Stimulated activated CD8-positive, alpha-beta memory T cell treated with anti-CD3 and anti-CD28 coated beads, Interleukin-15, amount 100 ng/mL, for 48 hours (primary cell): ENCODE data around the gene CBFB.

ENCODE experiments used
- DNase-seq, 2 donors: peaks; one replicate each; pipeline ENCODE4 v3.0.0-alpha.2; 2020; ENCODE audit warnings: low read depth in 2 of 2

The CBFB gene

DNA sequence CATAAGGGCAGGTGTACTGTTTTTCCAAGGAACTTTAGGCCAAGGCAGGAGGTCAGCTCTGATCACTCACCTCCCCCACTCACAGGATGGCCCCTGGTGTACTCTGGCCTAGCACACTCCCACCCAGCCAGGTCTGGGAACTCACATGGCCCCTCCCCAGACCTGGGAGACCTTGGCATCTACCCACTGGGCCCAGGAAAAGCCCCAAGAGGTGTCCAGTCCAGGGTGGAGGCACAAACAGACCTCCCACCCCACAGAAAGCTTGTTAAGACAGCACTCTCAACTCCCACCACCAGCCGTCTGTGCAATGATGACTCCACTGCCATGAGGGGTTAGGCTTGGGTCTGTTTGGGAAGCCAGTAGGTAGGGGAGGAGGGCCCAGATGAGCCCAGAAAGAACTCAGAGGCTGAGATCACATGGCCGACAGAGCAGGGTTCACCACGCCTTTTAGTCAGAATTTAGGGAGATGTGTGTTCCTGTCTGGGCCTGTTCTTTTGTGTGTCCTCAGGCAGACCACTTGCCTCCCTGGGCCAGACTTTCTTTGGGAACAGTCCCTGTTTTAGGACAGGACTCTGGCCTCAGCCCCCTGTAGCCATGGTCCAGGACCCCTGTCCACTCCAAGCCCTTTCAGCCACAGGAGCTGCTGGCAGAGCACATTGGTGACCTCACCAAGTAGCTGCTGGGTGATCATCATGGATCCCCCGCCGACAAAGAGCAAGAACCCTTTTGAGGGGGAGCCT is 12.1 kb upstream of the CBFB start:
- no peak for DNase-seq

DNA sequence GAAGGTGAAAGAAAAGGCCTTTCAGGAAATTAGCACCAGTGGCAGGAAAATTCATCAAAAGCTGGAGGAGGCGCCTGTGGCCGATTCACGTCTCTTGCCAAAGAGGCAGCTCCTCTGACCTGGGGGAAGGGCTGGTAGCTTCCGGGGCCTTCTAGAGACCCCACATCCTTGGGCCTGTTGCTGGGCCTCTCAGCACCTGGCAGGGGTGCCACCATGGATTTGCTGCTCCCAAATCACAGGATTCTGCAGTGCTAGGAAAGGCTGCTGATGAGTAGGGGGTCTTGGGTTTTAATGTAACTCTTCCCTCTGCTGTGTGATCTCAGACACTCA is 11.6 kb upstream of the CBFB start:
- DNase-seq: no peak

DNA sequence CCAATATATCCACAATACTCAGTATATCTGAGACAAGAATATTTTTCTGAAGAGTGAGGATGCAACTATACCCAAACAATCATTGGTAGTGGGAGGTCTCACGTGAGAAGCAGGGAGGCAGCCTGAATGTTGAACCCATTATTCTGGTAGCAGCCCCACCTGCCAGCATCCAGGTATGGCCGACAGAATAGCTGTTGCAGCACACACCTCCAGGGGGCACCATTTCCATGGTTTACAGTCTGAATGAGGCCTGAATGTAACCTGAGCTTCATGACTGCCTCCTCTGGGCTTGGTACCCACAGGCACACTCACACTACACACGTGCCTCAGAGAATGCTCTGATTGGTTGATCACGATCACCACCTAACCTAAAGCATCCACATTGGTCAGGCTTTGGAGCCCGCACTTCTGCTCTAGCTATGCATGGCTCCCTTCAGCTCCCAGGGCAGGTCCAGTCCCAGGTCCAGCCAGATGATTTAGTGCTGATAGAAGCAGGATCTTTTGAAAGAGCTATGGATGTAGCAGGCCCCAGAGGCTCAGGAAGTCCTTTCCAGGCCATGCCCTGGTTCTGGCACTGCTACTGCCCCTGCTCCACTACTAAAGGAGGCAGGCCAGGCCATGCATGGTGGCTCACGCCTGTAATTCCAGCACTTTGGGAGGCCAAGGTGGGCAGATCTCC is 11.0 kb upstream of the CBFB start:
- DNase-seq: peak; percentile 72 to 80

DNA sequence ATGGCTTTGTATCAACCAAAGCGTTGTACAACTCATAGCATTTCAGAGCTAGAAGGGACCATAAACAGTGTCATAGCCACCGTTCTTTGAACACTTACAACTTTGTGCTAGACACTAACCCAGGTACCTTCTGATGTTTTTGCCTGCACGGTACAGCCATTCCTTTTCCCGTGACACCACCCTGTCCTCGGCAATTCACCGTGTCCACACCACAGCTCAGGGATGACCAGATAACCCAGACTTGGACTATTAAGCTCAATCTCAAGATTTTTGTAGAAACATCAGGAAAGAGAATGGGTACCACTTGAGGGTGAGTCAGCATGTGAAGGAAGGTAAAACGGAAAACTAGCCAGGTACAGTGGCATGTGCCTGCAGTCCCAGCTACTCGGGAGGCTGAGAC is 9.8 kb upstream of the CBFB start:
- DNase-seq: no peak

DNA sequence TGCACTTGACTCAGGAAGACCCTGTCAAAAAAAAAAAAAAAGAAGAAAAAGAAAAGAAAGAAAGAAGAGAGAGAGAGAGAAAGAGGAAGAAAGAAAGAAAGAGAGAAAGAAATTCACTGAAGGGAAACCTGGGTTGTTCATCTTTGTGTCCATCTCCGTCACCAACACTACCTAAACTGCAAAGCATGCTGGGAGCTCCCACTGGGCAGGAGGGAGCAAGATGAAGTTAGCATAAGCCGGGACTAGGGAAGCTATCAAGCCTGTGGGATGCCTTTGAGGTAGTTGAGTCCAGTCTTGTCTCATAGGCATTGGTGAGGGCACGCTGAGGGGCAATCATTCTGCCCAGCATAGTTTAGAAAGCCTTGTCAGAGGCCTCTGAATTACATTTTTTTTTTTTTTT is 7.6 kb upstream of the CBFB start:
- DNase-seq: no peak

DNA sequence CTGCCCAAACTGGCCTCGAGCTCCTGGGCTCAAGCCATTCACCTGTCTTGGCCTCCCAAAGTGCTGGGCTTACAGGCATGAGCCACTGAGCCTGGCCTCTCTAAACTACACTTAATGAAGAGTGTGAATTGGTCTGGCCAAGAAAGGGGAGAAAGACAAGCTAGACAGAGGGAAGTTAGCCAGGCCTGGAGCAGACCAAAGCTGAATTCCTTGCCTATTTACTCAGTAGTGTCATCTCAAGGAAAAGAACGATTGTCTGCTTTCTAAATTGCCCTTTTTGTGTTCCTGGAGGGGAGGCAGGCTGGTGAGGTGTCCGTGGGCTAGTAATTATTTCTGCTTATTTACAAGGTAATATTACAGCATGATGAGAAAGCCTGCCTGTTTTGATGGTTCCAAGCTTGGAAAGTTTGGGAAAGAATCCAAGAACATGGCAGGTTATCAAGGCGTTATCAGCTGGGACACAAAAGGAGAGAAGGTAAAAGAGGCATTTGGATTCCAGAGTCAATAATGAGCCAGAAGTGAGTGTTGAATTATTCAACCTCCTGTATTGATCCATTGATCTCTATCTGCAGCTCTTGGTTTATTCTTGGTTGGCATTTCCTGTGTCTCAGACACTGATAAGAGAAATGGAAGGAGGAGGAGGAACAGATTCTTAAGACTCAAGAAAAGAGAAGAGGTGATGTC is 6.3 kb upstream of the CBFB start:
- DNase-seq: no peak

DNA sequence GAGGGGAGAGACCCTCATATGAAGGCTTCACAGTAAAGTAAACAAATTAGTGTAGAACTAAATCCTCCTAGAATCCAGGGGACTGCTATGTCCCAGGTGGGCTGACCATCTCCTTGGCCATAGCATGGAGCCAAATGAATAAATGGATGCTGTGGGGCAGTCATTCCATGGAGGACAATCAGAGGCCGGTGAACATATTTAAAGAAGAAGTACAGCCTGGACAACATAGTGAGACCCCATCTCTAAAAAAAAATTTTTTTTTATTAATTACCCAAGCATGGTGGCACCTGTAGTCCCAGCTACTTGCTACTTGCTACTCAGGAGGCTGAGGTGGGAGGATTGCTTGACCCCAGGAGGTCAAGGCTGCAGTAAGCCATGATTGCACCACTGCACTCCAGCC is 5.3 kb upstream of the CBFB start:
- DNase-seq: no peak

DNA sequence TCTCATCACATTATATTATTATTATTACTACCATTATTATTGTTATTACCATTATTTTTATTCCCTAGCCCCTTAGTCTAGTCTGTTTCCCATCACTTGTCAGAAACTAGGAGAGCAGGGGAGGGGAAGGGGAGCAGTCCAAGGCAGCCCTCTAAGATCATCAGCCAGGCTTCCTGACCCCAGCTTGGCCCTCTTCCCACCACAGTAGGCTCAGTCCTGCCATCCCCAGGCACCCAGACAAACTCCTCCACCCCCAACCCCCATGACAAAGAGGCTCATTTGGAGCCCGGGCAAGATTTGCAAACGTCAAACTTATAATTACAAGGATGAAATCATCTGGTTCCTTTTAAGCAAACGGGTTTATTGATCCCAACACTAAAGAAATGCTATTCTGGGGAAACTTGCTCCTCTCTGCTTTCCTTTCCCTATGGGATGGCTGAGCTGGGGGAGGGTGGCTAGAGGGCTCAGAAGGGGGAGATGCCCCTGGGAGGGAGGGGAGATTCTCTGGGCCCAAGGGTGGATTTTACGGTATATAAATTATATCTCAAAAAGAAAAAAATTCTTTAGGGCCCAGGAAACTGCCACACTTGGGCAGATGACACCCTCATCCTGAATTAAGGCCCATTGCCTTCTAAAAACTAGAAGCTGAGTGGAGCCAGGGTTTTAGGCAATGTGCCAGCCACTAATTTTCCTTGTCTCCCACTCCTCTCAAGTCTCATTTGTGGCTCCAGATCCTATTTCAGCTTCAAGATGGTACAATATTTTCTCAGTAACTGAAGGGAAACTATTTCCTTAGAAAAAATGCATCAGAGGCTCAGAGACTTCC is 4.4 kb upstream of the CBFB start:
- no peak for DNase-seq

DNA sequence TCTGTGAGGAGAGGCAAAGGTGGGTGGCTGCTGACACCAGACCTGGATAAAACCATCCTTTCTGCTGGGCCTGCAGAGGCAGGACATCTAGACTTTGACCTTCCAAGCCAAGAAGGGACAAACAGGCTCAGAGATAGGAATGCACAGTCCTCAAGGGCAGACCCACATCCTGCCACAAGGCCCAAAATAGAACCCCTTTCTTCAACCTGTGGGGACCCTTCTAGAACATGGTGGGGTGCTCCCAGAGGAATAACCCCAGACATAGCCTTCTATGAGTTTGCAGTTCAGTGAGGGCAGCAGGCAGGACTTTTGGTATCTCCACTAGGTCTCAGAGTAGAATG is 3.8 kb upstream of the CBFB start:
- no peak for DNase-seq

DNA sequence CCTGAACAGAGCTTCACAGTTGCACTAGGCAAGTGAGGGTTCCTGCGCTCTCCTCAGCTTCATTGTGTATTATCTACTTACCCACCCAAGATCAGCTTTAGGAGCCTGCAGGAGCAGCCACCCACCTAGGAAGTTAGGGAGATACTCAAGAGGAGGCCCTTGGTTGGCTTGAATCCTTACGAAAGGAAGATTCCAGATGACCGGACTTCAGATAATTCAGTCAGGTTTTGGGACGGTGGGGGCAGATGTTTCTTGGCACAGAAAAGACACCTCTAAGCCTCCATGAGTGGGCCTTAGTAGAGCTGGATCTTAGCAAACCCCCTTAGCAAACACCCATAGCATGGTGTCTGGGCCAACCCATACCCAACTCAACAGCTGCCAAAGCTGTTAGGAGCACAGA is 2.4 kb upstream of the CBFB start:
- DNase-seq: no peak

DNA sequence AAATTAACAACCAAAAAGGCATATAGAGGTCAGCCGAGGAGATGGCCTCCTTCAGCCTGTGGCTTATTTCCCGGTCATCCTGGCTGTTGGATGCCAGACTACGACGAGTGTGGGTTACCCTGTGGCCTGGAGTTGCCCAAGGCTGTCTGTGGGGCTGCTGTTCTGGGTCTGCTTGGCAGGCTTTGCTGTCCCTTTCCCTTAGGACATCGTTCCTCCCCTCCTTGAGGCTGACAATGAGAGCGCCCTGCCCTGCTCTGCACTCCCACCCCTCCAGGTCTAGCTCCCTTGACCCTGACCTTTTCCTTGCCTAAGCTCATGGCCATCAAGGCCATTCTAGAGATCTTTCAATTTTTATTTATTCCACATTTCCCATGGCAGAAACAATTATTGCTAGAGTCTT is 1.9 kb upstream of the CBFB start:
- no peak for DNase-seq

DNA sequence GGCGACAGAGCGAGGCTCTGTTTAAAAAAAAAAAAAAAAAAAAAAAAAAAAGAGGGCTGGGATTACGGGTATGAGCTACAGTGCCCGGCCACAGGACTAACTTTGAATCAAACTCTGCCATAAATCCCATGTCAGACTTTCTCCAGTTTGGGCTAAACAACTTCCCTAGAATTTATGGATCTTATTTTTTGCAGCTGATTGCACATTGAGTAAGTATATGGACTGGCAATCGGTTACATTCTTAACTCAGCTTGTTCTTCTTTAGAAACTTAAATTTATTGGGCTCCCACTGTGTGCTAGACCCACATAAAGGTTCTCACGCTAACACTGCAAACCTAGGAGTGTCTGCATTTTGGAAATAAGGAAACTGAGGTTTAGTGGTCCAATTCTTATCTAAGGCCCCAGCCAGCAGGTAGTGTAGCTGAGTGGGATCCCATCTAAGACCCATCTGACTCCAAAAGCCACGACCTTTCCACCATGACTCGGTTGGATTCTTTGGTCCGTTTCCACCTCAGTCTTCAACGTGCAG is 718 bp upstream of the CBFB start:
- DNase-seq: no peak

DNA sequence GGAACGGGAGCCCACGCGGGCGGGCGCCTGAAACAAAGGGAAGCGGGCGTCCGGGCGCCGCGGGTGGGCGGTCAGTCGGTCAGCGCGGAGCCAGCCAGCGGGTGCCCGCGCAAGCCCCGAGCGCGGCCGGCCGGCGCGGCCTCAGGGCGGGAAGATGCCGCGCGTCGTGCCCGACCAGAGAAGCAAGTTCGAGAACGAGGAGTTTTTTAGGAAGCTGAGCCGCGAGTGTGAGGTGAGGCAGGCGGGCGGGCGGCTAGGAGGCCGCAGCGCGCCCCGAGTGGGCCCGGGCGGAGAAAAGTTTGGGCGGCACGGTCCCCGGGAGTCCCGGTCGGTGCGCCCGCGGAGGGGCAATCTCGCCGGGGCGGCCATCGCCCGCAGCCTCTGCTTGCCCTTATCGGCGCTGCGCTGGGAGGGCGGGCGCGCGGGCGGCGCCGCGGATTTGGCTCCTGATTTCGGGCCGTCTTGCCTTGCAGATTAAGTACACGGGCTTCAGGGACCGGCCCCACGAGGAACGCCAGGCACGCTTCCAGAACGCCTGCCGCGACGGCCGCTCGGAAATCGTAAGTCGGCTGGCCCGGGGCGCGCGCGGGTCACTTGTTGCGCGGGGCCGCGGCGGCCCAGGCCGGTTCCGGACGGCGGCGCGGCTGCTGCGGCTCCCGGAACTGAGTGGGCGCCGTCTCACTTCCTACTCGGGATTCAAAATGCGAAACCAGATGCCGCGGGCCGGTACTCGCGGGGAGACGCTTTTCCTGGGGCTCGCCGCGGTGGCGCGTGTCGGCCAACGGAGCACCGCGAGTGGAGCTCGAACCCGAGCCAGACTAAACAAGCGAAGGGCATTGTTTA is 526 bp downstream of the CBFB start:
- peak; percentile 36 to 45 for DNase-seq

DNA sequence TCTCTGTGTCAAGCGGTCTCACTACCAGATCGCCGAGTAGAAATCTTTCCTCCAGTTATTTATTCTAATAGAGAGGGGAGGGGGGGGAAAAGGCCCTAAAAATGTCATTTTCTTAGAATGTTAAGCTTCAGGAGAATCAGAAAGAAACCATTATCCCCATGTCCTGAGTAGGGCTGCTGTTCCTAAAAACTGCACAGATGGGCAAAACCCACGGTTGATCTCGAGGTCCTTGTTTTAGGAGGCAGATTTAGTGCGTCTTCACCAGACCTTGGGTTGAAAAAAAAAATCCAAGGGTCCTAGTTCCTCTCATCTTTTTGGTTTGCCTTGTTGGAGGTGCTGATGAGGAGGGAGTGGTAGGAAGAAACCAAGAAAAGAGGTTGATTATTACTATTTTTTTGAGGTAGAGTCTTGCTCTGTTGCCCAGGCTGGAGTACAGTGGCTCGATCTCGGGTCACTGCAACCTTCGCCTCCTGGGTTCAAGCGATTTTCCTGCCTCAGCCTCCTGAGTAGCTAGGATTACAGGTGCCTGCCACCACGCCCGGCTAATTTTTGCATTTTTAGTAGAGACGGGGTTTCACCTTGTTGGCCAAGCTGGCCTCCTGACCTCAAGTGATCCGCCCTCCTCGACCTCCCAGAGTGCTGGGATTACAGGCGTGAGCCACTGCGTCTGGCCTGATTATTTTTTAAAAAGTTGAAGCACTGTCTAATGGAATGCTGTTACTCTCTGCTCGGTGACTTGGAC is 1.4 kb downstream of the CBFB start:
- no peak for DNase-seq

DNA sequence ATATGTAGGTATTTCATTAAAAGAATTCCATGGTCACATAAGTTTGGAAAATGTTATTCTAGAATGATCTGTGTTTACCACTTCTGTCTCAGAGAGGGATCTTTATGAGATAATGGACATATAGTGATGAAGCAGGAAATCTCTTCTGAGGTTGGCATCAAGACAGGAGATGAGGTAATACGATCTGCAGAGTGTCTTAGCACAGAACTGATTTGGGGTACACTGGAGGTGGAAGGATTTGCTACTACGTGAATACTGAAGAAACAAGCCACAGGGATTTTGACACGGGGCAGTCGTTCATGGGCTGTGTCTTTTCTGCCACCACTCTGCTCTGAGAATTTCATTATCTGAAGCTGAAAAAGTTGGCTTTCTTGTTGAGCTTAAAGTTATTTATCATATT is 5.5 kb downstream of the CBFB start:
- DNase-seq: no peak

DNA sequence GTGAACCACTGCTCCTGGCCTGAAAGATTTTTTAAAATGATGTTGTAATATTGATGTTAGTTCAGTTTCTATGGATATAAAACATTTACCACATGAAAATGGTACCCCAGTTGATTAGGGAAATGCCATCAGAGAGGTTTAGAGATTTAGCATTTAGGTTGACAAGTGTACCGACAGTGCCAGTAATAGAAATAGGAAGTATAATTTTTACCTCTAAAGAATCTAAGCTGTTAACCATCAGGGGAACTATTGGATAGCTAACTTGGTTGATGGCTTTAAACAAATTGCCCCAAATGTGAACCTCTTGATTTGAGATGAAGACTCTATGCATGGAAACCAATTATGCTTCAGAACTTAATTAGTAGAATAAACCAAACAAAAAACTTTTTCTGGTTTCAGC is 6.4 kb downstream of the CBFB start:
- no peak for DNase-seq

DNA sequence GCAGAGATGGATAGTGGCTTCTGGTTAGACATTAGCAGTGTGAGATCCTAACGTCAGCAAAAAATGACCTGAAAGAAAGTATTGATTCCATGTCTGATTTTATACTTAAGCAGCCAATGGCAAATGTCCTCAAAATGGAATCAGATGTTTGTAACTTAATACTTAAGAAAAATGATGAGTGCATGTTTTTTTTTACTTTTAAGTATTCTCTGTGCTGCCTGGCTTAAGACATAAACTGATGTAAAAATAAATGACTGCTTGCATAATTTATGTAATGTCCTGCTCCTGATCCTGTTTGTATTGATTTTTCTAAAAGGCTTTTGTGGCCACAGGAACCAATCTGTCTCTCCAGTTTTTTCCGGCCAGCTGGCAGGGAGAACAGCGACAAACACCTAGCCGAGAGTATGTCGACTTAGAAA is 7.4 kb downstream of the CBFB start:
- DNase-seq: no peak

DNA sequence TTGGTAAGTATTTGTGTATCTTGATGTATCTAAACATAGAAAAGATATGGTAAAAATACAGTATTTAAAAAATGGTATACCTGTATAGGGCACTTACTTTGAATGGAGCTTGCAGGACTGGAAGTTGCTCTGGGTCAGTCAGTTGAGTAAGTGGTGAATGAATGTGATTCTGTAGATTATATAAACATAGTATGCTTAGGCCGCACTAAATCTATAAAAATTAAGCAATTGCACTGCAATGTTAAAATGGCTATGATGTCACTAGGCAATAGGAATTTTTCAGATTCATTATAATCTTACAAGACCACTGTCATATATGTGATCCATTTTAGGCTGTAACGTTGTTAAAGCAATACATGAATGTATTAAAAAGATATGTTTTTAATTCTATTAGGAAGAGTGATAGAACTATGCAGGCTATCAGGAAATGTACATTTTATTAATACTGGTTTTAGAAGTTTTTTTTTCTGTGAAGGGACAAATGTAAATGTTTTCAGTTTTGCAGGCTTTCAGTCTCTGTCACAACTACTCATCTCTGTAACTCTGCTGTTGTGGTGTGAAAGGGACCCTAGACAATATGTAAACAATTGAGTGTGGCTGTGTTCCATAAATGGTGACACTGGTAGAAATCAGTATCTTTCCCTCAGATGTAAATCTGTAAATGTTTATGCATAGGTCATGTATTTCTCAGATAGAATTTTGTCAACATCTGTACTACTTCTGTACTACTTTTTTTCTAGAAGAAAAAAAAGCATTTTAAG is 10.5 kb downstream of the CBFB start:
- DNase-seq: no peak

DNA sequence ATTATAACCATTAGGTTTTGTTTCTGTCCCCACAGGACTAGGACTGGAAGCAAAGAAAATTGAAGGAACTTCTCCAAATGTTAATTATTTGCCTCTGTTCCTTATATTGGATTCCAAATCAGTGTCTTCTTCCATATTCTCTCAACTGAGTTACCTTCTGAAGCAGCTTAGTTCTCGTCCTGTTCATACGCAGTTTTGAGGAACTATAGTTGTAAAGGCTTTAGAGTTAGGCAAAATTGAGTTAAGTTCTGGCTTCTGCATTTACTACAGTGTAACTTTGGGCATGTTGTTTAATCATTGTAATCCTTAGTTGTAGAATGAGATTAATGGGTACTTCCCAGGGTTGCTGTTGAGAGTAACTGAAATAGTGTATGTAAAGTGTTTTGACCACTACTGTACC is 11.2 kb downstream of the CBFB start:
- no peak for DNase-seq

DNA sequence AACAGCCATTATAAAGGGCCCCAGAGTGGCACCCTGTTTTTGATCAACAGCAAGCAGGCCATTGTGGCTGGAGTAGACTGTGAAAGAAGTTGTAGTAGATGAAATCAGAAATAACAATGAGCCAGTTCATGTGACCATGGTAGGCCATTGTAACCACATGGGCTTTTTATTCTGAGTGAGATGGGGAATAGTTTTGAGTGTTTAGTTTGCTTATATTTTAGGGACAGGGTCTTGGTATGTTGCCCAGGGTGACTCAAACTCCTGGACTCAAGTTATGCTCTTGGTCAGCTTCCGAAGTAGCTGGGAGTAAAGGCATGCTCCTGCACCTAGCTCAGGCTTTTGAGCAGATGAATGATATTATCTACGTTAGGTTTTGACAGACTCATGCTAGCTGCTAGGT is 12.0 kb downstream of the CBFB start:
- DNase-seq: no peak
